ENCODE measurements around the gene ZSWIM6. TPM values are rescaled to one million over a fixed set of nuclear protein-coding genes. Genes with fewer than 3 reads are reported as not detected.

ZSWIM6 gene
- total RNA-seq, 2 experiments from 2014 or later = 0.06 to 0.17 TPM

DNA sequence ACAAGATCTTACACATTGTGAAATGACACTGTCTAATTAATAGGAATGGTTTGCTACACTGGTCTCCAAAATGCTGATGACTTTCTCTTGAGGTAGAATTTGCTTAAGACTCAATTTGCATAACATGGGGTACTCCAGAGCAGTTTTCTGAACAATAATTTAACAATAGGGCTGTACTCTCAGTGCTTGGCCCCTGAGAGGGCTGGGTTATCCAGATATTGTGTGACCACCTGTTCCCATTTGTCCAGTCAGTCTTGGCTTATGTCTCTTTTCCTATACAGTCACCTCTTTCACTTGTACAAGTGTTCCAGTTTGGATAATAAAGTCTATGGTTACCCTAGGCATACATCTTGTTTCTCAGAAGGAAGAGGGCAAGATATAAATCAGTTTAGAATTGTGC, 17.9 kb downstream of the ZSWIM6 start:
- Histone ChIP-seq H4K20me1 (ENCODE audit: insufficient read depth, low read length) (no peaks in the 10 kb centered on the region), H3K9me2 (ENCODE audit: insufficient read depth, low read length) (no peaks in the 10 kb centered on the region), H2AFZ (ENCODE audit: low read length) (no peak overlapping the region), H3K27ac (ENCODE audit: low read depth, low read length, poor library complexity, severe bottlenecking) (no peak overlapping the region), H3K4me2 (ENCODE audit: low read length) (no peak overlapping the region), H3K4me3 (ENCODE audit: low read depth, low read length, poor library complexity, severe bottlenecking) (no peak overlapping the region), H3K9me3 (ENCODE audit: low read length) (no peaks in the 10 kb centered on the region), H3K4me1 (ENCODE audit: insufficient read depth, low read length, poor library complexity, severe bottlenecking) (no peaks in the 10 kb centered on the region), H3K79me2 (ENCODE audit: insufficient read depth, low read depth, low read length) (no peaks in the 10 kb centered on the region), H3K36me3 (ENCODE audit: insufficient read depth, low read length) (no peaks in the 10 kb centered on the region)
- no peak for DNase-seq (ENCODE audit: low spot score)
- no peak for TF ChIP-seq EZH2phosphoT487 (IDR thresholded peaks at IDR 0.05; ENCODE audit: borderline replicate concordance, low read depth, low read length)
- BruUV-seq (replicated peaks) = no TSS peak
- ChIA-PET CTCF (ENCODE audit: unreplicated experiment) (no interaction called here), POLR2A (no interaction called here)
- intact Hi-C loops (cut with micrococcal nuclease; ENCODE audit: unreplicated experiment) = loop anchor here (10.0 kb wide), 1 partner anchor 295 kb away; no protein-coding TSS in a partner anchor

- Histone ChIP-seq H4K20me1 (ENCODE audit: insufficient read depth, low read length) (no peaks in the 10 kb centered on the region), H3K4me1 (ENCODE audit: insufficient read depth, low read length, poor library complexity, severe bottlenecking) (no peaks in the 10 kb centered on the region), H2AFZ (ENCODE audit: low read length) (no peak overlapping the region), H3K9me2 (ENCODE audit: insufficient read depth, low read length) (no peaks in the 10 kb centered on the region), H3K4me2 (ENCODE audit: low read length) (no peak overlapping the region), H3K79me2 (ENCODE audit: insufficient read depth, low read depth, low read length) (no peaks in the 10 kb centered on the region), H3K4me3 (ENCODE audit: low read depth, low read length, poor library complexity, severe bottlenecking) (no peak overlapping the region), H3K36me3 (ENCODE audit: insufficient read depth, low read length) (no peaks in the 10 kb centered on the region), H3K9me3 (ENCODE audit: low read length) (no peaks in the 10 kb centered on the region), H3K27ac (ENCODE audit: low read depth, low read length, poor library complexity, severe bottlenecking) (no peak overlapping the region)
- ChIA-PET POLR2A (no interaction called here), CTCF (ENCODE audit: unreplicated experiment) (no interaction called here)
- no TSS peak for BruUV-seq (replicated peaks)
- no peak for DNase-seq (ENCODE audit: low spot score)
- TF ChIP-seq, protein P1, sequence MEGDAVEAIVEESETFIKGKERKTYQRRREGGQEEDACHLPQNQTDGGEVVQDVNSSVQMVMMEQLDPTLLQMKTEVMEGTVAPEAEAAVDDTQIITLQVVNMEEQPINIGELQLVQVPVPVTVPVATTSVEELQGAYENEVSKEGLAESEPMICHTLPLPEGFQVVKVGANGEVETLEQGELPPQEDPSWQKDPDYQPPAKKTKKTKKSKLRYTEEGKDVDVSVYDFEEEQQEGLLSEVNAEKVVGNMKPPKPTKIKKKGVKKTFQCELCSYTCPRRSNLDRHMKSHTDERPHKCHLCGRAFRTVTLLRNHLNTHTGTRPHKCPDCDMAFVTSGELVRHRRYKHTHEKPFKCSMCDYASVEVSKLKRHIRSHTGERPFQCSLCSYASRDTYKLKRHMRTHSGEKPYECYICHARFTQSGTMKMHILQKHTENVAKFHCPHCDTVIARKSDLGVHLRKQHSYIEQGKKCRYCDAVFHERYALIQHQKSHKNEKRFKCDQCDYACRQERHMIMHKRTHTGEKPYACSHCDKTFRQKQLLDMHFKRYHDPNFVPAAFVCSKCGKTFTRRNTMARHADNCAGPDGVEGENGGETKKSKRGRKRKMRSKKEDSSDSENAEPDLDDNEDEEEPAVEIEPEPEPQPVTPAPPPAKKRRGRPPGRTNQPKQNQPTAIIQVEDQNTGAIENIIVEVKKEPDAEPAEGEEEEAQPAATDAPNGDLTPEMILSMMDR (conservative IDR thresholded peaks at IDR 0.05; ENCODE audit: low read length) = no peak
- no peak for TF ChIP-seq EZH2phosphoT487 (IDR thresholded peaks at IDR 0.05; ENCODE audit: borderline replicate concordance, low read depth, low read length)
- intact Hi-C loops (cut with micrococcal nuclease; ENCODE audit: unreplicated experiment) = loop anchor here (10.0 kb wide), 1 partner anchor 296 kb away; no protein-coding TSS in a partner anchor
Measured at GRCh38 chr5:61350535-61350934, 18.5 kb downstream of the ZSWIM6 start.

- H3K79me2 ChIP-seq (ENCODE audit: insufficient read depth, low read depth, low read length) = no peaks in the 10 kb centered on the region
- ChIA-PET CTCF (ENCODE audit: unreplicated experiment) (no interaction called here), POLR2A (no interaction called here)
- DNase-seq (ENCODE audit: low spot score) = no peak
- intact Hi-C loops (cut with micrococcal nuclease; ENCODE audit: unreplicated experiment) = loop anchor here (10.0 kb wide), 1 partner anchor 297 kb away; no protein-coding TSS in a partner anchor
- H3K4me3 ChIP-seq (ENCODE audit: low read depth, low read length, poor library complexity, severe bottlenecking) = no peak overlapping the region
- H3K4me2 ChIP-seq (ENCODE audit: low read length) = no peak overlapping the region
- H3K36me3 ChIP-seq (ENCODE audit: insufficient read depth, low read length) = no peaks in the 10 kb centered on the region
- no peak overlapping the region for H3K27ac ChIP-seq (ENCODE audit: low read depth, low read length, poor library complexity, severe bottlenecking)
- no peaks in the 10 kb centered on the region for H3K9me2 ChIP-seq (ENCODE audit: insufficient read depth, low read length)
- no peaks in the 10 kb centered on the region for H3K4me1 ChIP-seq (ENCODE audit: insufficient read depth, low read length, poor library complexity, severe bottlenecking)
- no TSS peak for BruUV-seq (replicated peaks)
- H4K20me1 ChIP-seq (ENCODE audit: insufficient read depth, low read length) = no peaks in the 10 kb centered on the region
- no peak overlapping the region for H2AFZ ChIP-seq (ENCODE audit: low read length)
- TF ChIP-seq, protein P1 (conservative IDR thresholded peaks at IDR 0.05; ENCODE audit: low read length) = no peak
- no peak for TF ChIP-seq EZH2phosphoT487 (IDR thresholded peaks at IDR 0.05; ENCODE audit: borderline replicate concordance, low read depth, low read length)
- H3K9me3 ChIP-seq (ENCODE audit: low read length) = no peaks in the 10 kb centered on the region
Measured at GRCh38 chr5:61351733-61352132, 19.7 kb downstream of the ZSWIM6 start.
